ENCODE results near the gene GRID1. TPM values are rescaled to one million over a fixed set of nuclear protein-coding genes. Genes with fewer than 3 reads are reported as not detected.

GRID1 gene
- total and polyA plus RNA-seq, 10 of the 15 experiments (the other 5 are each of a cell fraction or from before 2014, with no cell fraction given): 0.04 to 0.62 (median 0.08) TPM; not detected in 5

GRCh38 chr10:85916994-85917573 lies 449.5 kb downstream of the GRID1 start:
- in situ Hi-C loops (cut with MboI): no loop called here
- Histone ChIP-seq H3K4me1 (ENCODE audit: control insufficient read depth, insufficient read depth, low read length) (no peaks in the 10 kb centered on the region), H3K9ac (ENCODE audit: control insufficient read depth, insufficient read depth, low read length) (no peak overlapping the region), H3K79me2 (ENCODE audit: control insufficient read depth, insufficient read depth, low read length) (no peaks in the 10 kb centered on the region), H3K27me3 (replicated peaks in 1 of 2; ENCODE audit: control insufficient read depth in 2 of 2, insufficient read depth in 2 of 2, low read length in 1 of 2) (no peaks in the 10 kb centered on the region), H3K4me2 (ENCODE audit: control insufficient read depth, insufficient read depth) (no peak overlapping the region), H3K27ac (ENCODE audit: control insufficient read depth, insufficient read depth) (no peak overlapping the region), H3K9me3 (replicated peaks; ENCODE audit: control insufficient read depth, insufficient read depth, low read length) (no peaks in the 10 kb centered on the region), H2AFZ (ENCODE audit: control insufficient read depth, low read depth, low read length) (no peak overlapping the region), H3K4me3 (no peak overlapping the region), H3K36me3 (ENCODE audit: control insufficient read depth in 2 of 2, insufficient read depth in 2 of 2, low read length in 1 of 2) (no peaks in the 10 kb centered on the region), H4K20me1 (ENCODE audit: control insufficient read depth, insufficient read depth) (no peaks in the 10 kb centered on the region)
- ChIA-PET RAD21 (ENCODE audit: unreplicated experiment) (no interaction called here), SMC1A (ENCODE audit: uncharacterized antibody, unreplicated experiment) (no interaction called here), POLR2A (no interaction called here), CTCF (interaction anchor here (0.7 kb wide), 1 partner anchor 354 kb away, joined by 3 read pairs; no protein-coding TSS in a partner anchor)
- no peak for FAIRE-seq
- WGBS (ENCODE audit: insufficient coverage, insufficient replicate concordance, low lambda C conversion rate, missing lambda C conversion rate): 12% methylated on average over 2 of the region's 2 CpGs
- no peak for ATAC-seq
- intact Hi-C loops (cut with micrococcal nuclease; ENCODE audit: unreplicated experiment): no loop called here
- no peak for TF ChIP-seq RBBP5 (conservative IDR thresholded peaks at IDR 0.05)
- no peak for TF ChIP-seq STAT1 (conservative IDR thresholded peaks at IDR 0.05)
- TF ChIP-seq STAT3 (IDR thresholded peaks at IDR 0.05; ENCODE audit: low read depth, low read length): no peak
- TF ChIP-seq PKNOX1 (IDR thresholded peaks at IDR 0.05): no peak
- TF ChIP-seq PAX8 (IDR thresholded peaks at IDR 0.05): no peak
- no peak for TF ChIP-seq RUNX3 (IDR thresholded peaks at IDR 0.05; ENCODE audit: low read length)
- TF ChIP-seq, protein P1, sequence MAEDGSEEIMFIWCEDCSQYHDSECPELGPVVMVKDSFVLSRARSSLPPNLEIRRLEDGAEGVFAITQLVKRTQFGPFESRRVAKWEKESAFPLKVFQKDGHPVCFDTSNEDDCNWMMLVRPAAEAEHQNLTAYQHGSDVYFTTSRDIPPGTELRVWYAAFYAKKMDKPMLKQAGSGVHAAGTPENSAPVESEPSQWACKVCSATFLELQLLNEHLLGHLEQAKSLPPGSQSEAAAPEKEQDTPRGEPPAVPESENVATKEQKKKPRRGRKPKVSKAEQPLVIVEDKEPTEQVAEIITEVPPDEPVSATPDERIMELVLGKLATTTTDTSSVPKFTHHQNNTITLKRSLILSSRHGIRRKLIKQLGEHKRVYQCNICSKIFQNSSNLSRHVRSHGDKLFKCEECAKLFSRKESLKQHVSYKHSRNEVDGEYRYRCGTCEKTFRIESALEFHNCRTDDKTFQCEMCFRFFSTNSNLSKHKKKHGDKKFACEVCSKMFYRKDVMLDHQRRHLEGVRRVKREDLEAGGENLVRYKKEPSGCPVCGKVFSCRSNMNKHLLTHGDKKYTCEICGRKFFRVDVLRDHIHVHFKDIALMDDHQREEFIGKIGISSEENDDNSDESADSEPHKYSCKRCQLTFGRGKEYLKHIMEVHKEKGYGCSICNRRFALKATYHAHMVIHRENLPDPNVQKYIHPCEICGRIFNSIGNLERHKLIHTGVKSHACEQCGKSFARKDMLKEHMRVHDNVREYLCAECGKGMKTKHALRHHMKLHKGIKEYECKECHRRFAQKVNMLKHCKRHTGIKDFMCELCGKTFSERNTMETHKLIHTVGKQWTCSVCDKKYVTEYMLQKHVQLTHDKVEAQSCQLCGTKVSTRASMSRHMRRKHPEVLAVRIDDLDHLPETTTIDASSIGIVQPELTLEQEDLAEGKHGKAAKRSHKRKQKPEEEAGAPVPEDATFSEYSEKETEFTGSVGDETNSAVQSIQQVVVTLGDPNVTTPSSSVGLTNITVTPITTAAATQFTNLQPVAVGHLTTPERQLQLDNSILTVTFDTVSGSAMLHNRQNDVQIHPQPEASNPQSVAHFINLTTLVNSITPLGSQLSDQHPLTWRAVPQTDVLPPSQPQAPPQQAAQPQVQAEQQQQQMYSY (CRISPR knock-in tag; IDR thresholded peaks at IDR 0.05): no peak
- no peak for TF ChIP-seq YBX1 (IDR thresholded peaks at IDR 0.05)
- no peak for TF ChIP-seq FOXK2 (IDR thresholded peaks at IDR 0.05)
- BruUV-seq (replicated peaks): no TSS peak
- DNase-seq (ENCODE audit: low read depth, low spot score): no peak
